Brain pericyte (primary cell): Measurements from ENCODE around the gene DLEC1.

Experiments used
- DNase-seq: peaks from one replicate; pipeline ENCODE4 v3.0.0-alpha.2; 2012; ENCODE audit warnings: low read depth, low spot score

Gene DLEC1

DNA sequence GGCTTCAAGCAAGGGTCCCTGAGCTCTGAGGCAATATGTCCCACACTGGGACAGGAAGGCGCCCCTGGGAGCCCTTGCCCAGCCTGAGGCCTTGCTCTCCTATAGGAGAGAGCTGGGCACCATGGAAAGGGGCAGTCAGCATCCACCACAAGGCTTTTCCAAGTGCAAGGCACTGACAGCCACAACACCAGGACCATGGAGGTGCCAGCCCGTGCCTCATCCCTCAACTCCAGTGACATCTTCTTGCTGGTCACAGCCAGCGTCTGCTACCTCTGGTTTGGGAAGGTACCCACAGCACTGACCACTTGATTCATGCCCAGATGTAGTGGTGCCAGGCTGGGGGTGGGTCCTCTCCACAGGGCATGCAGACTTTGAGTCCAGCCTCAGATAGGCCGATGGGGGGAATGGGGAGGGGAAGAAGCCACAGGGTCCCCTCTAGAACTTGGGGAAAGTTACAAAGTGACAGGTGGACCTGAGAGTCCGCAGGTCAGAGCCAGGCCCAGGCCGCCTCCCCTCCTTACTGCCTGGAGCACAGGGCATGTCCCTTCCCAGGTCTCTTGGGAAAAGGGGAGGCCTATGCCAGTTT is 36.6 kb upstream of the DLEC1 start:
- no peak for DNase-seq

GRCh38 chr3:38002940-38003339 is 36.1 kb upstream of the DLEC1 start:
- DNase-seq: no peak

DNA sequence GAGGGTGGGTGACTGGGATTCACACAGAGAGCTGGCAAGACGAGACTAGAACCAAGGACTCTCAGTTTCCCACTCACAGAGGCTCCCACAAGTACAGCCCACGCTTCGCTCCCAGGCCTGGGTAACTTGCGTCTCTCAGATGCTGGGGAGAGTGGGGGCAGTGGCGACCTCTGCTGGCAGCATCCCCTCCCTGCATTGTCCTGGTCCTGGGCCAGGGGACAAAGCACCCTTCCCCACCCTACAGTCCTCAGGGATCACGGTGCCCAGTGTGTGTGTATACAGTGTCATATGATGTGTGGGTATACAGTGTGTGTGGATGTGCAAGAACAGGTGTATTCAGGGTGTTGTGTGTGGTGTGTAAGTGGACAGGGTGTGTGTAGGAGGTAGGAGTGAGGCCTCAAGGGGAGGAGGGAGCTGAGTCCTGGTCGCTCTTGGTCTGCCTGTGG is 35.6 kb upstream of the DLEC1 start:
- DNase-seq: no peak

GRCh38 chr3:38003817-38004414 is 35.1 kb upstream of the DLEC1 start:
- DNase-seq: no peak

- DNase-seq: no peak
Observed at GRCh38 chr3:38004415-38005075, 34.5 kb upstream of the DLEC1 start.

DNA sequence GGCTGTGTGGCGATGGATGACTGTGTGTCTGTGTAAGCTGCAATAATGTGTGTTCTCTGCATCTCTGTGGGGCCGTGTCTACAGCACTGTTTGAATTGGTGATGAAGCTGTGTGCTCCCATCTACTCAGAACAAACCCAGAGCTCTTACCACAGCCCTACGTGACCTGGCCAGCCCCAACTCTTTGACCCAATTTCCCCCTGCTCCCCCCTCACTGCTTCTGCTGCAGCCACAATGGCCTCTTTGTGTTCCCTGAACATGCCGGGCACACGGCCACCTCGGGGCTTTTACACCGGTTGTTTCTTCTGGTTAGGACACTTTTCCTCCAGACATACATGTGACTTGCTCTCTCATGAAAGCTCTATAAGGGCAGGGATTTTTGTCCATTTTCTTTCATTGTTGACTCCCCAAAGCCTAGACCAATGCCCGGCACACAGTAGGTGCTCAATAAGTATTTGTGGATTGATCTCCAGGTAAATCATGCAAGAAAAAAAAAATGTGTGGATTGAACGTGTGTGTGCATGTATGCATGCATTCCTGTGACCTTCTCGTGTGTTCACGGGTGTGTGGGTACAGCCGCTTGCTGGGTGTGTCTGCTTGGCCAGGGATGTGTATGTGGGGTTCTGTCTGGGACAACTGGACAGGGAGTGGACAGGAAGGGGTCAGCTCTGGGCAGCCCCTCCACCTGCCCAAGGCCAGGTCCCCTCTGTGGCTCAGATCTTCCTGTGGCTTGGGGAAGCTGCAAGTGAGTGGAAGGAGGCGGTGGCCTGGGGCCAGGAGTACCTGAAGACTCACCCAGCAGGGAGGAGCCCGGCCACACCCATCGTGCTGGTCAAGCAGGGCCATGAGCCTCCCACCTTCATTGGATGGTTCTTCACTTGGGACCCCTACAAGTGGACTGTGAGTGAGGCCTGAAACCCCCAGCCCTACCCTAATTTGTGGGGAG is 33.7 kb upstream of the DLEC1 start:
- DNase-seq: no peak

DNA sequence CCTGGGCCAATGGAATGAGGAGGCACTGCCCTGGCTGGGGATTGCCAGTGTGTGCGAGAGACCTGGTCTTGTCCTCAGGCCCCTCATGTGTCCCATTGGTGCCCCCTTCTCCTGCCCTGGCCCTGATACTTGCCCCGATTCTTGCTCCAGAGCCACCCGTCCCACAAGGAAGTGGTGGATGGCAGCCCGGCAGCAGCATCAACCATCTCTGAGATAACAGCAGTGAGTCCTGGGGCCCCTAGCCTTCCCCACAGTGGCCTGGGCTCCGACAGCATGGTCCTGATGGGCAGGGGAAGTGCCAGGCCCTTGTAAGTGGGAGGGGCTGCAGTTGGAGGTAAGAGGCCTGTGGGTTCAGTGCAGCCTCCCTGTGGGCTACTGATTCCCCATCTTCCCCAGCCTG is 33.0 kb upstream of the DLEC1 start:
- no peak for DNase-seq

- no peak for DNase-seq
Observed at GRCh38 chr3:38006445-38006995, 32.5 kb upstream of the DLEC1 start.

DNA sequence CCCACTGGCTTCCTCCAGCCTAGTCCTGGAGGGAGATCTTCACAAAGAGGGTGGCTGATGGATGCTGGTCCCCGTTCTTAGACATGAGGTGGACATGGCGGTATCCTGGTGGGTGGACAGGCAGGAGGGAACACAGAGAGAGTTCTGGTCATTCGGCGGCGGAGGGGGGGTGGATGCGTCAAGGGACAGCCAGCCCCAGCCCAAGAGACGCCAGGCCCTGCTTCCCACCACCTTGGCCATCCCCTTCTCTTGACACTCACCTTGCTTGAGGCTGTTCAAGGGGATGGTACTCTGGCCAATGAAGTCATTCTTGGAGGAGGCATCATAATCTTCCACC is 31.3 kb upstream of the DLEC1 start:
- DNase-seq: no peak

- no peak for DNase-seq
Observed at GRCh38 chr3:38008191-38008701, 30.8 kb upstream of the DLEC1 start.

- no peak for DNase-seq
Observed at GRCh38 chr3:38008971-38009580, 29.9 kb upstream of the DLEC1 start.

GRCh38 chr3:38009807-38010591 is 29.0 kb upstream of the DLEC1 start:
- no peak for DNase-seq

DNA sequence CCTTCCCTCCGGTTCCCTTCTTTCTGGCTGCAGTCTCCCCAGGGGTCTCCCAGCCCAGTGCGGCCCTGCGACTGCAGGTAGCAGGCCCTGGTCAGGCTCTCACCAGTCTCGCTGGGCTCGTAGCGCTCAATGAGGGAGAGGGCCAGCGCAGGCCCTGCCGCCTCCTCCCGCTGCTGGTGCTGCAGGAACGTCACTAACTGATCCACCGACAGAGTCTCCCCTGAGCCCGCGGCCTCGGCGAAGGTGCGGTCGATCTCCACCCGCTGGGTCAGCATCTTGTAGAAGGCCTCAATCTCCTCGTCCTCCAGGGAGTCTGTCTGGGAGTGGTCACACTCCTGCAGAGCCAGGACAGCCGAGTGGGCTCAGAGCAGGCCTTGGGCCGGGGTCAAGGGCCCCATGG is 27.9 kb upstream of the DLEC1 start:
- no peak for DNase-seq

DNA sequence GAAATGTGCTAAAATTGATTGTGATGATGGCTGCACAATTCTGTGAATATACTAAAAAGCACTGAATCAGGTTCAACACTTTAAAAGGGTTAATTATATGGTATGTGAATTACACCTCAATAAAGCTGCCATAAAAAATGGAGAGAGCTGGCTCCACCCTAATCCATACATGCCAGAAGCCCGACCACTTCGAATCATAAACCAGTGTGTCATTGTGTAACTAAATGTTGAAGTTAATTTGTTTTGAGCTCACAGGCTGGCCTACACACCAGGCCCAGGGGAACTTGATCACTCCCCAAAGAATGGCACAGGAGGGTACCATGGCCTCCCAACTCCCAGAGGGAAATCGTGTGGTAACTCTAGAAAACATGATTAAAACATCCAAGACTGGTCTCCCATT is 23.5 kb upstream of the DLEC1 start:
- DNase-seq: no peak

GRCh38 chr3:38015984-38016383 is 23.0 kb upstream of the DLEC1 start:
- DNase-seq: no peak

DNA sequence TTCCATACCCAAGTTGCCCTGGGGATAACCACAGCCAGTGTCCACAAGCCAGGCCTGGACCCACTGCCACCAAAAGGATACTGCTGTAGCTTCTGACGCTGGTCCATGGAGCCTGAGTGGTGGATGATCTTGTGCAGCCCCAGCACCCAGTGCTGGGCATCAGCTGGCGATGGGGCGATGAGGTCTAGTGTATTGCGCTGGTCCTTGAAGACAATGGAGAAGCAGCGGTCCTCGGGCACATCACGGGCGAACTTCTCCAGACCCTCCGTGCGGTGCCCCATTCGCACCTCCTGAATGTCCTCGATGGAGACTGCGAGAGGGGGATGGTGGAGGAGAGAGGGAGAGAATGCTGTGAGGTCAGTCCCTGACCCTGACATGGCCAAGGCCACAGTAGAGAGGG is 22.6 kb upstream of the DLEC1 start:
- no peak for DNase-seq

- DNase-seq: no peak
Observed at GRCh38 chr3:38016847-38017444, 22.1 kb upstream of the DLEC1 start.

DNA sequence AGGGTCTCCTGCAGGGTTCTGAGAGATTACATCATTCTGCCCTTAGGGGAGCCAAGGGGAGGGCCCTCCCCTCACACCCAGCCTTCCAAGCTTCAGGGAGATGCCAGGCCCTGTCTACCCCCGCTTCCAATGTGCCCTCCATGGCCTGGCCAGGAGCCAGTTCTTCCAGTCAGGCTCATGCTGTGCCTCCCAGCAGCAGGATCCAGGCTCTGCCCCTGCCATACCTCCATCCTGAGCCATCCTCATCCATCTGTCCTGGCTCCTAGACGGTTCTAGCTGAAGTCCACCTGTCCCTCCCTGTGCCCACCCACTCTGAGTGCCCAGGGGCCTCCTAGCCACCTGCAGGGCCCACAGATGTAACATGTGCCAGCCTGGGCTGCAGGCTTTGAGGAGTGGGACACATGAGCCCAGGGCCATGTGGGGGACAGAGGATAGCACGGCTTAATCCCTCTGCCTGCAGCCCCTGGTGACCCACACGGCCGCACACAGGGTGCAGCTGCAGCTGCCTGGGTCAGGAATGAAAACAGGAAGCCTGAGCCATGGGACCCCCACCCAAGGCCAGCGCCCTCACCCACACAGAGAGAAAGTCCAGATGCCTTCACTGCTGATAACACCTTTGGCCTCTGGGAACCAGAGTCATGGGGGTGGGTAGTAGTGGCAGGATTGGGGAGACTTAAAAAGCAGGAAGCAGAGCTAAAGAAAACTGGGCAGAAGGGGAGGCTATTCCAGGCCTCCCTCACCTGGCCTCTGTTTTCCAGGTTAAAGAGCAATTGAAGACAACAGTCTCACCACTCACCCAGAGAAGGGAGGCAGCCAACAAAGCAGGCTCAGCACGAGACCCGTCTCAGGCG is 21.3 kb upstream of the DLEC1 start:
- no peak for DNase-seq
